ENCODE results near the gene FGGY. TPM values are rescaled to one million over a fixed set of nuclear protein-coding genes. Genes with fewer than 3 reads are reported as not detected.

The FGGY gene
- total RNA-seq, 2 donors from 2014 or later, result 12.2 to 17.4 TPM

GRCh38 chr1:59669752-59670312 lies 372.9 kb downstream of the FGGY start:
- TF ChIP-seq, protein P1, sequence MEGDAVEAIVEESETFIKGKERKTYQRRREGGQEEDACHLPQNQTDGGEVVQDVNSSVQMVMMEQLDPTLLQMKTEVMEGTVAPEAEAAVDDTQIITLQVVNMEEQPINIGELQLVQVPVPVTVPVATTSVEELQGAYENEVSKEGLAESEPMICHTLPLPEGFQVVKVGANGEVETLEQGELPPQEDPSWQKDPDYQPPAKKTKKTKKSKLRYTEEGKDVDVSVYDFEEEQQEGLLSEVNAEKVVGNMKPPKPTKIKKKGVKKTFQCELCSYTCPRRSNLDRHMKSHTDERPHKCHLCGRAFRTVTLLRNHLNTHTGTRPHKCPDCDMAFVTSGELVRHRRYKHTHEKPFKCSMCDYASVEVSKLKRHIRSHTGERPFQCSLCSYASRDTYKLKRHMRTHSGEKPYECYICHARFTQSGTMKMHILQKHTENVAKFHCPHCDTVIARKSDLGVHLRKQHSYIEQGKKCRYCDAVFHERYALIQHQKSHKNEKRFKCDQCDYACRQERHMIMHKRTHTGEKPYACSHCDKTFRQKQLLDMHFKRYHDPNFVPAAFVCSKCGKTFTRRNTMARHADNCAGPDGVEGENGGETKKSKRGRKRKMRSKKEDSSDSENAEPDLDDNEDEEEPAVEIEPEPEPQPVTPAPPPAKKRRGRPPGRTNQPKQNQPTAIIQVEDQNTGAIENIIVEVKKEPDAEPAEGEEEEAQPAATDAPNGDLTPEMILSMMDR (IDR thresholded peaks at IDR 0.05), result no peak
- no peak for TF ChIP-seq POLR2A (IDR thresholded peaks at IDR 0.05)
- Histone ChIP-seq H3K4me1 (peaks cover 32% of the 10 kb centered on the region), H3K9me3 (no peaks in the 10 kb centered on the region), H3K36me3 (replicated peaks in 1 of 2; ENCODE audit: insufficient read depth in 1 of 2, low read depth in 2 of 2) (no peaks in the 10 kb centered on the region), H3K4me3 (no peak overlapping the region), H3K27me3 (no peaks in the 10 kb centered on the region), H3K27ac (peak overlapping the region in 3 of 4 donors; percentile 36 to 65 (median 43))
- ATAC-seq (peak; percentile 49), DNase-seq (peak; percentile 19 to 55 (median 35))
- intact Hi-C loops (cut with DNase I), result no loop called here
- 50 to 55% methylated on average over 9 of the region's 9 CpGs for WGBS, 2 donors

DNA sequence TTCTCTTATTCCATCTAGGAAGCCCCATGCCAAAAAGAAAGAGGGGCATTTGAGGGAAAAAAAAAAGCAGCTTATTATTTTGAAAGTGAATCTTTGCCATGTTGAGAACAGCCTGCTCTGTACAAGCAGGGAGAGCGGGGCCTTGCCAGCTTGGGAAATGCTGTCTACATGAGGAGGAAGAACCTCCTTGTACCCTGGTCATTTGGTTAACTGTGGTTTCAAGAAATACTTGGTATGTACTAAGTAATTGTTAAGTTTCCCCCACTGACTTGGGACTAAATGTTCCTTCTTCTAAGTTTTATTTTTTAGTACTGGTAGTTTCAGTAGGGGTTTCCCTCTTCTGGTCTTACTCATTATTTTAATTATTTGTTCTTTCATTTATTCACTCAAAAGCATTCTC lies 373.8 kb downstream of the FGGY start:
- H3K36me3 ChIP-seq (replicated peaks in 1 of 2; ENCODE audit: insufficient read depth in 1 of 2, low read depth in 2 of 2), result no peaks in the 10 kb centered on the region
- H3K27me3 ChIP-seq, result no peaks in the 10 kb centered on the region
- 86 to 97% methylated on average over 1 of the region's 1 CpG for WGBS, 2 donors
- DNase-seq (no peak), ATAC-seq (no peak)
- intact Hi-C loops (cut with DNase I), result no loop called here
- no peaks in the 10 kb centered on the region for H3K9me3 ChIP-seq
- peak overlapping the region in 3 of 4 donors; percentile 8 to 65 (median 11) for H3K27ac ChIP-seq
- TF ChIP-seq POLR2A (IDR thresholded peaks at IDR 0.05), result no peak
- TF ChIP-seq, protein P1 (IDR thresholded peaks at IDR 0.05), result no peak
- H3K4me3 ChIP-seq, result no peak overlapping the region
- peaks cover 40% of the 10 kb centered on the region for H3K4me1 ChIP-seq

GRCh38 chr1:59671066-59671952 lies 374.4 kb downstream of the FGGY start:
- TF ChIP-seq POLR2A (IDR thresholded peaks at IDR 0.05), result no peak
- TF ChIP-seq, protein P1 (IDR thresholded peaks at IDR 0.05), result no peak
- intact Hi-C loops (cut with DNase I), result no loop called here
- no peaks in the 10 kb centered on the region for H3K36me3 ChIP-seq (replicated peaks in 1 of 2; ENCODE audit: insufficient read depth in 1 of 2, low read depth in 2 of 2)
- no peaks in the 10 kb centered on the region for H3K9me3 ChIP-seq
- no peaks in the 10 kb centered on the region for H3K27me3 ChIP-seq
- peaks cover 47% of the 10 kb centered on the region for H3K4me1 ChIP-seq
- WGBS, 2 donors, result 93% methylated on average over 5 of the region's 5 CpGs
- DNase-seq (no peak), ATAC-seq (no peak)
- peak overlapping the region in 3 of 4 donors; percentile 8 to 73 (median 65) for H3K27ac ChIP-seq
- H3K4me3 ChIP-seq, result no peak overlapping the region

- 69 to 86% methylated on average over 4 of the region's 4 CpGs for WGBS, 2 donors
- H3K27me3 ChIP-seq, result no peaks in the 10 kb centered on the region
- no peak for ATAC-seq
- DNase-seq, result no peak
- TF ChIP-seq, protein P1 (IDR thresholded peaks at IDR 0.05), result no peak
- TF ChIP-seq POLR2A (IDR thresholded peaks at IDR 0.05), result no peak
- H3K36me3 ChIP-seq (replicated peaks in 1 of 2; ENCODE audit: insufficient read depth in 1 of 2, low read depth in 2 of 2), result no peaks in the 10 kb centered on the region
- no peaks in the 10 kb centered on the region for H3K9me3 ChIP-seq
- intact Hi-C loops (cut with DNase I), result no loop called here
- H3K4me3 ChIP-seq, result no peak overlapping the region
- H3K4me1 ChIP-seq, result peaks cover 53% of the 10 kb centered on the region
- H3K27ac ChIP-seq, result peak overlapping the region in 3 of 4 donors; percentile 8 to 84 (median 73)
Observed at GRCh38 chr1:59671953-59672305, 375.0 kb downstream of the FGGY start.

All from body of pancreas (tissue), 4 donors.